Panc1 (cell line): ENCODE data around the gene GALNT11. TPM values are rescaled to one million over a fixed set of nuclear protein-coding genes. Genes with fewer than 3 reads are reported as not detected.

Experiments
- ATAC-seq: fragments of 200-7000 bp; cut with Tn5 transposase; 2 replicates; pipeline ENCODE4 v1.9.1; 2020; ENCODE audit warnings: mild to moderate bottlenecking, moderate library complexity
- BruUV-seq: library from RNA; stranded (reverse); fragments of 400-500 nt; replicated peaks from 2 replicates; lab custom pipeline; 2021; lab: Mats Ljungman, UMichigan
- CTCF ChIA-PET: fragments of 300-600 bp; sonication (Branson Sonifier 250); formaldehyde crosslinking; loops from one replicate; lab custom pipeline; 2022; ENCODE audit warnings: antibody characterized with exemption; lab: Charles Lee
- POLR2A ChIA-PET: fragments of 300-600 bp; sonication (Branson Sonifier 250); formaldehyde crosslinking; loops from one replicate; lab custom pipeline; 2022; ENCODE audit warnings: antibody characterized with exemption; lab: Charles Lee
- DNase-seq: peaks from one replicate; pipeline ENCODE4 v3.0.0-alpha.2; 2010; ENCODE audit warnings: low read depth, low spot score
- H3K27ac ChIP-seq: 2 replicates; pipeline ENCODE4 v1.5.1; 2011; ENCODE audit warnings: mild to moderate bottlenecking, low read length, inconsistent platforms
- H3K27me3 ChIP-seq: fragments of 200-500 bp; sonication (Bioruptor generic); 2 replicates; pipeline ENCODE4 v1.6.0; 2014; ENCODE audit warnings: low read length, inconsistent platforms; ENCODE audit not compliant: control insufficient read depth, insufficient read depth
- H3K36me3 ChIP-seq: fragments of 200-500 bp; sonication (Bioruptor generic); 2 replicates; pipeline ENCODE4 v1.5.1; 2014; ENCODE audit warnings: inconsistent platforms, mild to moderate bottlenecking, low read length, moderate library complexity; ENCODE audit not compliant: control insufficient read depth, insufficient read depth
- H3K4me1 ChIP-seq: 2 replicates; pipeline ENCODE4 v1.5.1; 2011; ENCODE audit warnings: inconsistent platforms, mild to moderate bottlenecking, low read length, moderate library complexity; ENCODE audit not compliant: control insufficient read depth, insufficient read depth
- H3K4me3 ChIP-seq, 2 experiments: 2 replicates each; pipeline ENCODE4 v1.5.1; 2011 to 2012; ENCODE audit warnings: low read depth in 2 of 2, low read length in 2 of 2, mild to moderate bottlenecking in 2 of 2, inconsistent platforms in 1 of 2, moderate library complexity in 1 of 2
- H3K9me3 ChIP-seq: fragments of 200-500 bp; sonication (Bioruptor generic); 2 replicates; pipeline ENCODE4 v1.5.1; 2014; ENCODE audit warnings: low read depth, mild to moderate bottlenecking, inconsistent platforms, low read length, moderate library complexity; ENCODE audit not compliant: control insufficient read depth, insufficient read depth
- CTCF ChIP-seq: fragments of 450-650 bp; IDR thresholded peaks from 2 replicates; pipeline ENCODE4 v1.5.1; 2017; ENCODE audit warnings: mild to moderate bottlenecking
- POLR2AphosphoS5 ChIP-seq: IDR thresholded peaks from 2 replicates; pipeline ENCODE4 v1.6.1; 2012; ENCODE audit warnings: mild to moderate bottlenecking, low read depth, low read length, moderate library complexity
- REST ChIP-seq, 2 experiments: IDR thresholded peaks; 2 replicates each; pipeline ENCODE4 v1.6.1; 2011 to 2012; ENCODE audit warnings: low read depth in 2 of 2, control low read depth in 1 of 2, low read length in 1 of 2, mild to moderate bottlenecking in 1 of 2, moderate library complexity in 1 of 2; ENCODE audit not compliant: insufficient read depth in 1 of 2
- SIN3A ChIP-seq: IDR thresholded peaks from 2 replicates; pipeline ENCODE4 v1.6.1; 2012; ENCODE audit warnings: low read depth, mild to moderate bottlenecking, low read length, moderate library complexity, borderline replicate concordance; ENCODE audit not compliant: insufficient read depth
- TCF7L2 ChIP-seq: IDR thresholded peaks from 2 replicates; pipeline ENCODE4 v1.6.1; 2011; ENCODE audit warnings: mild to moderate bottlenecking, low read depth, low read length, inconsistent platforms
- in situ Hi-C: cut with HindIII; loops from 2 replicates; pipeline ENCODE4 v1.10.0; 2016; ENCODE audit warnings: low sequenced_read_pairs, low pct_unique_long_range_greater_than_20kb
- intact Hi-C: fragments of 100-400 bp; cut with micrococcal nuclease; formaldehyde crosslinking; loops from one replicate; pipeline ENCODE4 v1.10.0; 2022; ENCODE audit not compliant: unreplicated experiment
- total RNA-seq: library from RNA; stranded (reverse); gene quantifications from one replicate; pipeline ENCODE4 v1.2.1, GENCODE V29; 2021; ENCODE audit not compliant: unreplicated experiment

Gene GALNT11
- total RNA-seq, 1 experiment from 2014 or later = 48.7 TPM

GRCh38 chr7:152162287-152162686, 136.8 kb downstream of the GALNT11 start:
- intact Hi-C loops (no loop called here), in situ Hi-C loops (no loop called here)
- no TSS peak for BruUV-seq
- Histone ChIP-seq H3K4me3 (no peak overlapping the region), H3K27ac (no peak overlapping the region), H3K4me1 (no peaks in the 10 kb centered on the region), H3K27me3 (no peaks in the 10 kb centered on the region), H3K36me3 (peaks cover 25% of the 10 kb centered on the region), H3K9me3 (no peaks in the 10 kb centered on the region)
- TF ChIP-seq REST (IDR thresholded peaks at IDR 0.05; ENCODE audit: insufficient read depth in 1 of 2, low read depth in 2 of 2, low read length in 1 of 2) = no peak
- TF ChIP-seq TCF7L2 = no peak
- TF ChIP-seq POLR2AphosphoS5 = no peak
- TF ChIP-seq CTCF = no peak
- TF ChIP-seq SIN3A = no peak
- no peak for ATAC-seq
- CTCF ChIA-PET = no interaction called here
- POLR2A ChIA-PET = no interaction called here
- DNase-seq = no peak

Other genes with a start within 250 kb of the GALNT11 start
- 71.6 TPM for gene PRKAG2, start 148.6 kb upstream of the GALNT11 start, total RNA-seq
- not detected for gene GALNTL5, start 69.2 kb upstream of the GALNT11 start, total RNA-seq